HG02970 (cell line): ENCODE data around the gene HOMER3.
"Not testable (repeated sequence)": the region's sequence is repeated elsewhere in the genome, so short reads cannot be mapped to it uniquely, and the experiment has no call there.

Experiments
- ATAC-seq: cut with Tn5 transposase; IDR thresholded peaks from one replicate; pipeline ENCODE4 v1.9.1; 2021; ENCODE audit warnings: mild to moderate bottlenecking, moderate library complexity, moderate number of reproducible peaks; ENCODE audit not compliant: unreplicated experiment, low FRiP score

Gene HOMER3

DNA sequence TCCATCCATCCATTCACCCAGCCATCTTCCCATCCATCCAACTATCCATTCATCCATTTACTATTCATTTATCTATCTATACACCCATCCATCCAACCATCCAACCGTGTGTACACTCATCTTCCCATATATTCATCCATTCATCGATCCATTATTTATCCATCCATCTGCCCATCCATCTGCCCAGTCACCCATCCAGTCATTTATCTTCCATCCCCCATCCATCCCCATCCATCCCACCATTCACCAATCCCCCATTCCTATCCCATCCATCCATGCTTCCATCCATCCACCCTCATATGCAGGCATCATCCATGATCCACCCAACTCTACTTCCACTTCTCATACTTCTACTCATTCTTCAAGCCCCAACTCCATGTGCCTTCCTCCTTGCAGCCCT is 14.0 kb upstream of the HOMER3 start:
- ATAC-seq, result no peak

DNA sequence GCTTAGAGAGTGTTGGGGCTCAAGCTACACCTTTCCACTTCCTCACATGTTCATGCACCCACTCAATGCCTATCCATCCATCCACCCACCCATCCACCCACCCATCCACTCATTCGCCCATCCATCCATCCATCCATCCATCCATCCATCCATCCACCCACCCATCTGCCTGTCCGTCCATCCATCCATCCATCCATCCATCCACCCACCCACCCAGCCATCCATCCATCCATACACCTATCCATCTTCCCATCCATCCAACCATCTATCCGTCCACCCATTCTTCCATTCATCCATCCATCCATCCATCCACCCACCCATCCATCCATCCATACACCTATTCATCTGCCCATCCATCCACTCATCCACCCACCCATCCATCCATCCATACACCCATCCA is 13.1 kb upstream of the HOMER3 start:
- no peak for ATAC-seq

DNA sequence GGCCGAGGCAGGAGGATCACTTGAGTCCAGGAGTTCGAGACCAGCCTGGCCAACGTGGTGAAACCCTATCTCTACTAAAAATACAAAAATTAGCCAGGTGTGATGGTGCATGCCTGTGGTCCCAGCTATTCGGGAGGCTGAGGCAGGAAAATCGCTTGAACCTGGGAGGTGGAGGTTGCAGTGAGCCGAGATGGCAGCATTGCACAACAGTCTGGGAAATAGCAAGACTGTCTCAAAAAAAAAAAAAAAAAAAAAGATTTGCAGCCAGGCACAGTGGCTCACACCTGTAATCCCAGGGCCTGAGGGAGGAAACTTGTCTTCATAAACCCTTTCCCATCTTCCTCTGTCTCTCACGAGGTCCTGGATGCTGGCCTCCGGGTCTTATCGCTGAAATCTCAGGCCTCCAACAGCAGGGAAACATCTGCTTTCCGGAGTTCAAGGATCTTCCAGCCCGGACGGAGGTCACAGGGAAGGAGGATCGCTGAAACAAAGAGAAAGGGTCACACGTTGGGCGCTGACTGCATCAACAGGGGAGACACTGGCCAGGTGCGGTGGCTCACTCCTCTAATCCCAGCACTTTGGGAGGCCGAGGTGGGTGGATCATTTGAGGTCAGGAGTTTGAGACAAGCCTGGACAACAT is 11.5 kb upstream of the HOMER3 start:
- ATAC-seq, result not testable (repeated sequence)

DNA sequence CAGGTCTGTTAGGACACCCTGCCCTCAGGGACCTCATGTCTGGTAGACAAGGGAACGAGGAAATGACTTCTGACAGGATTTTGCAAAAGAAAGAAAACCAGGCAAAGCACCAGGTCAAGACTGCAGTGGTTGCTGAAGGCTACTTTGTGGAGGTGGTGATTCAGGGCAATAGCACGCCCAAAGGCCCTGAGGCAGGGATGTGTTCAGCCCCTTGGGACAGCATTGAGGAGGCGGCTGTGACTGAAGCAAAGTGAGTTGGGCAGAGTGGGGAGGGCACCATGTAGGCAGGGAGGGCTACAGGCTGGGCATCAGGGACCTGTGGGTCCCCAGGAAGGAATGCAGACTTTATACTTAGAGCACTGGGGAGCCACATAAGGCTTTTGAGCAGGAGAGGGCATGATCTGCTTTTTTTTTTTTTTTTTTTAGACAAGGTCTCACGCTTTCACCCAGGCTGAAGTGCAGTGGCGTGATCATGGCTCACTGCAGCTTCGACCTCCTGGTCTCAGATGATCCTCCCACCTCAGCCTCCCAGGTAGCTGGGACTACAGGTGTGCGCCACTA is 10.8 kb upstream of the HOMER3 start:
- ATAC-seq, result no peak

DNA sequence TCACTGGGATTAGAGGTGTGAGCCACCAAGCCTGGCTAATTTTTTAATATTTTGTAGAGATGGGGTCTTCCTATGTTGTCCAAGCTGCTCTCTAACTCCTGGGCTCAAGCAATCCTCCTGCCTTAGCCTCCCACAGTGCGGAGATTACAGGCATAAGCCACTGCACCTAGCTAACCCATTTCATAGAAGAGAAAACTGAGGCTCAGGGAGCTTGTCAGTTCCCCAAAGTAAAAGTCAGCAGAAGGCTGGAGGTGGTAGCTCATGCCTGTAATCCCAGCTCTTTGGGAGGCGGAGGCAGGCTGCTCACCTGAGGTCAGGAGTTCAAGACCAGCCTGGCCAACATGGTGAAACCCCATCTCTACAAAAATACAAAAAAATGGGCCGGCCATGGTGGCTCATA is 8.8 kb upstream of the HOMER3 start:
- ATAC-seq, result no peak

DNA sequence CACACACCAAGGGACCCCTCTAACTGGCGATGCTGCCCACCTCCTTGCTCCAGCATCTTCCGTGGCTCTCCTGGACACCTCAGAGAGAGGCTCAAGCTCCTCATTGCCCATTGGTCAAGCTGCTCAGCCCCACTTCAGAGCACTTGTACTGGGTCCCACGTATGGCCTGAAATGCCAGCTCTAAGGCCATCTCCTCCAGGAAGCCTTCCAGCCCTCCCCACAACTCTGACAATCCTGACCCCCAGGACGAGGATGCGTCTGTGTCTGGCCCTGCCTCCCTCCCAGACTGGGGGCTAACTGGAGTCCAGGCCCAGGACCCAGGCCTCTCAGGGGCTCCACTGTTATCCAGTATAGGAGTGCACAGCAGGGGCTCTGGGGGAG is 7.9 kb upstream of the HOMER3 start:
- no peak for ATAC-seq

DNA sequence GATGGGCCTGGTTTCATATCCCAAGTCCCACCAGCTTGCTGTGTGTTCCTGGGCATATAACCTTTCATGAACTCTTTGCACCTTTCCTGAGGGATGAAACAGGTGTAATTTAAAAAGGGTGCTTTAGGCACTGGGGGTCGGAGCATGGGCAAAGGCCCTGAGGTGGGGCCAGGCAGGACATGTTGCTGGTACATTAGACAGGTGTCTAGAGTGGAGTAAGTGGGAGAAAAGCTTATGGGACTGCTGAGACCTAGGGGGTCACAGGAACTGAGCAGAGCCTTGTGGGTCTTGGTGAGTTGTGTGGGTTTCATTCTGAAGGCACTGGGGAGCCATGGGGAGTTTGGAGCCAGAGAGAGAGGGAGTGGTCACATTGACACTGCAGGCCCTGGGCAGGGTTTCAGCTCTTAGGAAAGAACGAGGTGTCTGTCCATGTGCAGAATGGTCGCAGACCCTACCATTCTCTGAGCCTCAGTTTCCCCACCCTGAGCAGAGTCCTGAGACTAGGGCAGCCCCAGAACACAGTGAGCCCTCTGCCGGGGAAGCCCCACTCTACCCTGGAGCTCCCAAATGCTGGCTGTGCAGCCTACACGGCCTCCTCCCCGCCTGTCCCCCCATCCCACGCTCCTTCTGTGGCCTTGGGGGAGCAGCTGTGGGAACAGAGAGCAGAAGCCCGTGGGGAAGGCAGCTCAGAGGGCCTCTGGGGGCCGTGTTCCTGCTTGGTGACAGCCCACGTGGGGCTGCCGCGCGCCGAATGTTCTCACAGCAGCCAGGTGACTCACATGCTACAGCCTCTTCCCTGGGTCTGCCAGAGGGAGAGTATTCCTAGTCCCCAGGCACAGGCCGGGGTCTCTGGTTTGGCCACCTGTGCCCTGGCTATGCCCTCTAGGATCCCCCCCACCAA is 7.3 kb upstream of the HOMER3 start:
- no peak for ATAC-seq

DNA sequence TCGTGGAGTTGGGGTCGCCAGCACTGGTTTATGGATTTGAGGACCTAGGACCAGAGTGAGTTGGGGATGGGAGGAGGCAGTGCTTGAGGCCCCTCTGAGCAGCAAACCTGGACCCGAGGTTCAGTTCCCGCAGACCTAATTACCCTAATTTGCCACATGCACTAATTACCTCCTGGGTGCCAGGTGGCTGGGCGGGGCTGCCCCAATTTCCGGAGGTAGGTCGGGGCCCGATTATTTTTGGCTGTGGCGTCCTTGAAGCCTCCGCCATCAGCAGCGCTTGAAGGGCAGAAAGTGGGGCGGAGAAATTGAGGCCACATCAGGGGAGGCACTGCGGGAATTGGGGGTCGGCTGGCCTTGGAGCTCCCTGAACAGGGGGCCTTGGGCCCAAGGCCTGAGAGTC is 5.9 kb upstream of the HOMER3 start:
- no peak for ATAC-seq

DNA sequence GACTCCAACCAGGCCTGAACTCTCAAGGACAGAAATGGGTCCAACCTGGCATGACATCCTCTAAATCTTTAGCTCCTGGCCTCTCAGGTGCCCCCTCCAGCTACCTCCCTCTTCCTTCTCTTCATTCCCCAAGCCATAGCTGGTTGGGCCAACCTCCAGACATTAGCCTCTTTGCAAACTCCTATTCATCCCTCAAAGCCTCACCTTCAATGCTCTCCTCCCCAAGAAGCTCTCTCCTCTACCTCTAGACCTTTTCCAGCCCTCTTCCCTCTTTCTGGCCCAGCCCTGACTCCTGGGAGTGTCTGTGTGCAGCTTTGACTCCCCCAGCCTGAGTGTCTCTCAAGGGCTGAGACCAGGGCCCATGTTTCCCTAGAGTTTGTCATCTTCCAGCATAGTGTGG is 5.3 kb upstream of the HOMER3 start:
- no peak for ATAC-seq

DNA sequence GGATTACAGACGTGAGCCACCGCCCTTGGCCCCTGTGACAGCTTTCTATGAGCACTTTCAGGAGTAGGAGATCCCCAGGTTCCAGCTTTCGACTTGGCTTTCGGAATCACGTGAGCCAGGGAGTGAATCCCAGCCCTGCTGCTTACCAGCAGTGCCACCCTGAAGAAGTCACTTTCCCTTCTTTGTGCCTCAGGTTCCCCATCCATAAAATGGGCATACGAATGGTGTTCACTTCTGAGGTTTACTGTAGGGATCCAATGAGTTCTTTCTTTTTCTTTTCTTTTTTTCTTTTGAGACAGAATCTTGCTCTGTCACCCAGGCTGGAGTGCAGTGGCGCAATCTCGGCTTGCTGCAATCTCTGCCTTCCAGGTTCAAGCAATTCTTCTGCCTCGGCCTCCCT is 4.3 kb upstream of the HOMER3 start:
- no peak for ATAC-seq

DNA sequence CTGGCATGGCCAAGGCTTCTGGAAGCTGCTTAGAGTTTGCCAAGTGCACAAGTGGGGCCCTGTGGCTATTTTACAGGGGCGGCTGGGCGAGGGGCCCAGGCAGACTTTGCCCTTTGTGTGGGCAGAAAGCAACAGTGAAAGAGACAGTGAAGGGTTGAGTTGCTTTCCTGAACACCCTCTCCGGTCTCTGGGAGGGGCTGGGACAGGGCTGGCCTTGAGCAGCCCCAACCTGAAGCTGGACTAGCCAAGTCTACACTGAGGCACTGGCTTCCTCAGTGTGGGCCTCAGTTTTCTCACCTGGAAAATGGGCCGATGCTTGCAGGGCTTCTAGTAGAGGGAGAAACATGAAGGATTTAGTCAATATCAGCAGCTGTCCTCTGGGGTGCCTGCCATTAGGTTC is 2.4 kb upstream of the HOMER3 start:
- no peak for ATAC-seq

DNA sequence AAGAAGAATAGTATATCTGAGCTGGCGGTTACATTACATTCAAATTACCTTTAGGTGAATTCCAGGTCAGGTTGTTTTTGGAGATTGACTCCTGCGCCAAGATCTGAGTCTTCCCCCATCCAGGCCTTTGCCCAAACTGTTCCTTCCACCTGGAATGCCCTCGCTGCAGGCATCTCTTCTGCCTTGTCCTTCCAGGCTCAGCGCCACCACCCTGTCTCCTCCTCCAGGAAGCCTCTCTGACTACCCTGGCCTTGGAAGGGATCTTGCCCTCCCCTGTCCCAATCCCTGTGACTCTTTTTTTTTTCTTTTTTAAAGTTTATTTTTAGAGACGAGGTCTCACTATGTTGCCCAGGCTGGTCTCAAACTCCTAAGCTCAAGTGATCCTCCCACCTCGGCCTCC is 1.7 kb upstream of the HOMER3 start:
- no peak for ATAC-seq

DNA sequence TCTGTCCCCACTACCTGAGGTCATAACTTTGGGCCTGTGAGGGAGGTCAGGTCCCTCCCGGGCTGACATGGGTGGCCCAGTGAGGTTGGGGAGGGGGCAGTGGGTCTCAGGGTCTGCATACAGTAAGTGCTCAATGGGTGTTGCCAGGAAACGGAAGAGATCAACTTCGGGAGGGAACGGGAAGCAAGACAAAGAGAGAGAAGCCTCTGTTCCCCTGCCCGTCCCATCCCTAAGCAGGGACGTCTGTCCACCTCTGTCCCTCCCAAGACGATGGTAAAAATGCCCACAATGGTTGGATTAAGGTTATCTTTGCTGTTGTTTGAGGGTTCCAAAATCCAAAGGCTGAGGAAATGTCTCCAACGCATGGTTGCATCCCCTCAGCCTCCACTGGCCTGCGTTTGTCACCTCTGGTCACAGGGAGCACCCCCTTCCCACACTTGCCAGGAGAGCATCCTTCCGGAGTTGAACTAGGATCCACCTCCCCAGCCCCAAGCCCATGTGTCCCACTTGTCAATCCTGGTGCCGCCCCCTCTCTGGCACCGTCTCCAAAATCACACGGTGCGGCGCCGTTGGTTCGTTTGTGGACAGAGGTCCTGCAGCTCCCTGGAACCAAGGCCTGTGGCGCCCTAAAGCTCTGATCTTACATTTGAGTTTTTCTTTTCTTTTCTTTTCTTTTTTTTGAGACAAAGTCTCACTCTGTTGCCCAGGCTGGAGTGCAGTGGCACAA is 774 bp upstream of the HOMER3 start:
- no peak for ATAC-seq

DNA sequence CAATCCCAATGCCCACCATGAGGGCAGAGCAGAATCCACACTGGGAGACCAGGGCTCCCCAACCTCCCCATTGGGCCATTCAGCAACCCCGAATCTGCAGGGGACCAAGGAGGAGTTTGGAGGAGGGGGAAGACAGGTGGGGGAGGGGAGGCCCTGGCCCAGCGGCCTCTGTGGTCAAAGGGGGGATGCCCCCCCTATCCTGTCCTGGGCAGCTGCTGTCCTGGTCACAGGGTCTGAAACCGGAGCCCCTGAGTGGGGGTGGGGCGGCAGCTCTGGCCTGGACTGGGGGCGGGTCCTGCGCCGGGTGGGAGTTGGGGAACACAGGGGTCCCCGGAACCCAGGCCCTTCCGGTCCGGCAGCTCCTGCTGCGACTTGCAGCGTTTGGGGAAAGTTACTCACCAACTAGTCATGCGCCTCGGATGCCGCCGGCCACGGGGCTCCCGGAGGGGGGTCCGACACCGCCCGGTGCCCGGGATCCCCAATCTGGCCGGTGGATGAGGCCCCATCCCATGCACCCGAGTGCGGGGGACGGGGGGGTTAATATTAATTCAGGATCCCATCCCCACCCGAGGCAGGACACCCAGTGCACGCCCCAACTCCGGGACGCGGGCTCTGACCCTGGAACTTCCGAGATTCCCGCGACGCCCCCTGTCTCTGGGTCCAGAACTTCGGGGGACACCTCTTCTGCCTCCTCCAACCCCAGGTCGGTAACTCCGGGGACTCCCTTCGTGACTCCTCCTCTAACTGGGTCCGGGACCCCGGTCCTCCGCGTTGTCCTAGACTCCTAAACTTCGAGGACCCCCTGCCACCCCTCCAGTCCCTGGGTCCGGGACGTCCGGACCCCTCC is 872 bp downstream of the HOMER3 start:
- no peak for ATAC-seq

DNA sequence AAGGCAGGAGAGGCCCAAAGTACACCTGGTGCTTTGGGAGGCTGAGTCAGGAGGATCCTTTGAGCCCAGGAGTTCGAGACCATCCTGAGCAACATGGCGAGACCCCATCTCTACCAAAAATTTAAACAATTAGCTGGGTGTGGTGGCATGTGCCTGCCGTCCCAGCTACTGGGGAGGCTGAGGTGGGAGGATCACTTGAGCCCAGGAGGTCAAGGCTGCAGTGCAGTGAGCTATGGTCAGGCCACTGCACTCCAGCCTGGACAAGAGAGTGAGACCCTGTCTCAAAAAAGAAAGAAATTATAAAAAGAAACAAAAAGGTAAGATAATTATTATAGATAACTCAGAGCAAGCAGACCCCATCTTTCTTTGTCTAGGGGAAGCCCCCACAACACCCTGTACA is 1.9 kb downstream of the HOMER3 start:
- ATAC-seq, result no peak

DNA sequence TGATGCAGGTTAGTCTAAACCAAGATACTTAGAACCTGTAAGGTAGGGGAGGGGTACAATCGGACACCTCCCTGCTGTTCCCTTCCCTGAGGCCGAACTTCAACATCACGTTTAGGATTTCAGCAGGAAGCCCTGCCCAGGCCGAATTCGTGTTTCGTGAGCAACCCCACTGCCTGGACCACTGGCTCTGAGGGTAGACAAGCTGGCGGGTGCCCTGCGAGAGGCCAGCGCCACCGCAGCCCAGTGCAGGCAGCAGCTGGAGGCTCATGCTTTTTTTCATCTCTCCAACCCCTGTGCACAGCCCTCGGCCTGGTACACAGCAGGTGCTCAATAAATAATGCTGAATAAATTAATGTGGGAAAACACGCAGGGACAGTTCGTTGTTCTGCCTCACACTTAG is 7.7 kb downstream of the HOMER3 start:
- ATAC-seq, result no peak

DNA sequence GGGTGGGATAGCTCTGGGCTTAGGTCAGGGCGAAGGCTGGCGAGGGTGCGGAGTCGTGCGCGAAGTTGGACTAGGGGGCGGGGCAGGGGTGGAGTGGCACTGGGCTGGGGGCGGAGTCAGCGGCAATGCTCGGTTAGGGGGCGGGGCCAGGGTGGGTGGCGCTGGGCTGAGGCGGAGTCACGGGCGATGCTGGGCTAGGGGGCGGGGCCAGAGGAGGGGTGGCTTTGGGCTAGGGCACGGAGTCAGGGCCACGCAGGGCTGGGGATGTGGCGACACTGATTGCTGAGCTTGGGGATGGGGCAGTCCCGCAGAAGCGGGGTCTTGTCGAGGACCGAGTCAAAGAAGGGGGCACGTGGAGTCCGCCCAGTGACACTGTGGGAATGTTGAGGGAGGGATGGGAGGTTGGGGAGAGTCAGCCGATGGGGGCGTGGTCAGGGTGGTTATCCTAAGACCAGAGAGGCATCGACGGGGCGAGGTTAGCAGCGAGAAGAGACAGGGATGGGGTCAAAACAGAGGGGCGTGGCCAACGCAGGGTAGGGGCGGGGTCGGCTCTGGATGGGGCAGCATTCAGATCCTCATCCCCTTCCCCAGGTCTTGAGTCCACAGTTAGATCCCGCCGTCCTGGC is 8.7 kb downstream of the HOMER3 start:
- ATAC-seq, result no peak

DNA sequence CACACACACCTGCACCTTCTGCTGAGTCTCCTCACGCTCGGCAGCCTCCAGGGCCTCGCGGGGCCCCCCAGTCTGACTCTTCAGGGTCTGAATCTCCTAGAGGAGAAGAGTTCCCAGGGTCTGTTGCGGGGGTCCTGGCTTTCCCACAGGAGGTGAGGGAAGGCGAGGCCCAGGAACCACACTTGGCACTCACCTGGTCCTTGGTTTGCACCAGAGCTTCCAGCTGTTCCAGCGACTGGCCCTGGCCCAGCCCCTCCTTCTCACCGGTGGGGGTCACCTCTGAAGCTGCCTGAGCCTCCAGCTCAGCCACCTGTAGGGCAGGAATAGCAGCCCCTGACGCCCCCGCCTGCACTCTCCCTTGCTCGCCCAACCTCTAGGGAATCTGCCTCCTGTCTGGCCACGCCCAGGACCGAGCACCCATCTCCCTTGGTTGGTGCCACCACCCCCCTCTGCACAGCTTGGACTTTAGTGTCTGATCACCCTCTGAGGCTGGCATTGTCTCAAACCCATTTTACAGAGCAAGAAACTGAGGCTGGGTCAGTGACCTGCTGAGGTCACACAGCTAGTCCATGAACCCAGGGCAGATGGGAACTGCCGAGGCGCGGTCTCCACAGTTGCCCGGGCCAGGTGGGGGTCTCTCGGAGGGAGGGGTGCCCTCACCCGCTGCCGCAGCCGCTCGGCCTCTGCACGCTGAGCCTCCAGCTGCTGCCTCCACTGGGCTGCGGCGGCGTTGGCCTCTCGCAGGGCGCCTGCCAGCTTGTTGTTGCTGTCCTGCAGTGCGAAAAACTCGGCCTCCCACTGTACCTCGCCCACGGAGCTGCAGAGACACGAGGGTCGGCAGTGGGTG is 9.5 kb downstream of the HOMER3 start:
- no peak for ATAC-seq

DNA sequence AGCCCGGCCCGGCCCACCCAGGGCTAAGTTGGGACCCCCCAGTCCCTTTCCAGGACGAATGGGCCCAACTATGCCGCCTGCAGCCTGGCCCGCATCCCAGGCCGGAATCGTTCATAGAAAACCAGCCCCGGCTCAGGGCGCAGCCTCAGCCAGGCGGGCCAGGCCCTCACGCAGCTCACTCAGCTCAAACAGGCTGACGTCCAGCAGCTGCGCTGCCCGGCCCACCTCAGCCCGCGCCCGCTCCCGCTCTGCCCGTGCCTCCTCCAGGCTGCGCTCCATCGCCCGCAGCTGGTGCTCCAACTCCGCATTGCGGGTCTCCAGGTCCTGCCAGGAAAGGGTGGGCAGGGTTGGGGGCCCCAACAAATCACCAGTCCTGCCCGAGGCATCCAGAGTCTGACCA is 11.7 kb downstream of the HOMER3 start:
- no peak for ATAC-seq
